Activated CD4-positive, alpha-beta T cell treated with anti-CD3 and anti-CD28 coated beads, Interleukin-2, Interleukin-4, amounts not matched to agents 100 ng/mL and 50 ng/mL, durations not matched to agents 16 hours and 8 hours (primary cell): ENCODE measurements around the gene MYO15B.
"Not testable (repeated sequence)": the region's sequence is repeated elsewhere in the genome, so short reads cannot be mapped to it uniquely, and the experiment has no call there.

Source experiments
- DNase-seq: peaks from one replicate; pipeline ENCODE4 v3.0.0-alpha.2; 2020; ENCODE audit warnings: low spot score

The MYO15B gene

DNA sequence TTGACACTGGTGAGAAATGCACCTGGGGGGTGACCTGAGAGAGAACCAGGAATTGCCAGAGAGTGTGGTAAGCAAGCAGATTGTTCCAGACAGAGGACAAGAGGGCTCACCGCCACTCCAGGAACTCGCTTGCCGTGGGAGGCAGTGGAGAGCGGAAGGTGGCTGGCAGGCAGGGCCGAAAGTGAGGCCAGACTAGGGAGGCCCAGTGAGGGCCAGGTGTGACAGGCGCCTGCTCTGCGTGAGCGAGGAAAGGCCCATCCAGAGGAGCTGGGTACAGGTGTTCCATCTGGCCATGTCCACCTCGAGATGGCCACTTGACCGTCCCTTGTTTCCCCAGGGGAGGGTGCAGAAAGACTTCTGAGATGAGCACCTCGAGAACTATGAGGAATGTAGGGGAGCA lies 11.9 kb upstream of the MYO15B start:
- DNase-seq = no peak

DNA sequence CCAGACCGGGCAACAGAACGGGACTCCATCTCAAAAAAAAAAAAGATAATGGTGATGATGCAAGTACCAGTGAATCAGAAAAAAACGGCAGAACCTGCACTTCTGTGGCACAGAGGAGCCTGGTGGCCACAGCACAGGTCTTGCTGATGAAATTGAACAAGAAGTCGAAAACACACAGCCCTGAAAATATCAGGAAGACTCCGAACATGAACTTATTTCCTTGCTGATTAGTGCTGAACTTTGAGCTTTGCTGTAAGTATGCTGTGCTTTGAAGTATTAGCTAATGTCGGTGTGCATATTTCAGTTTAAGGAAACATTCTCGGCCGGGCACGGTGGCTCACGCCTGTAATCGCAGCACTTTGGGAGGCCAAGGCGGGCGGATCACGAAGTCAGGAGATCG lies 10.9 kb upstream of the MYO15B start:
- DNase-seq = no peak

DNA sequence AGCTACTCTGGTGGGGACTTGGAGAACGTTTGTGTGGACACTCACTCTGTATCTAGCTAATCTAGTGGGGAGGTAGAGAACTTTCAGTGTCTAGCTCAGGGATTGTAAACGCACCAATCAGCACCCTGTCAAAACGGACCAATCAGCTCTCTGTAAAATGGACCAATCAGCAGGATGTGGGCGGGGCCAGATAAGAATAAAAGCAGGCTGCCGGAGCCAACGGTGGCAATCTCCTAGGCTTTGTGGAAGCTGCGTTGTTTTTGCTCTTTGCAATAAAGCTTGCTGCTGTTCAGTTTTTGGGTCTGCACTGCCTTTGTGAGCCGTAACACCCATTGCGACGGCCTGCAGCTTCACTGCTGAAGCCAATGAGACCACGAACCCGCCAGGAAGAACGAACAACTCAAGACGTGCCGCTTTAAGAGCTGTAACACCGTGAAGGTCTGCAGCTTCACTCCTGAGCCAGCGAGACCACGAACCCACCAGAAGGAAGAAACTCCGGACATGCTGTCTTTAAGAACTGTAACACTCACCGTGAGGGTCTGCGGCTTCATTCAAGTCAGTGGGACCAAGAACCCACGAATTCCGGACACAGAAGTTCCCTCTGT lies 6.4 kb upstream of the MYO15B start:
- peak; percentile 17 for DNase-seq

- DNase-seq = not testable (repeated sequence)
Measured at GRCh38 chr17:75583197-75583596, 4.4 kb upstream of the MYO15B start.

DNA sequence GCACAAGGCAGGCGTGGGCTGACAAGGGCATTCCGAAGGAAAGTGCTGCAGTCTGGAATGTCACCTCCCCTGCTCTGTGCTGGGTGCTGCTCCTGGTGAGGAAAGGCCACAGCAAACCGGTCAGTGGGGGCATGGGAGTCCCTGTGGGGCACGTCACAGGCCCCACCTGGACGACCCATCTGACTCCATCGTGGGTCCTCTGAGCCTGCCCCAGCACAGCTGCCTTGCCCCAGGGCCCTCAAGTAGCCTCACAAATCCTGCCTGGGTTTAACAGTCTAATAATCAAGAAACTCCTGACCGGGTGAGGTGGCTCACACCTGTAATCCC lies 2.8 kb upstream of the MYO15B start:
- no peak for DNase-seq

GRCh38 chr17:75588596-75589011 lies 1.0 kb downstream of the MYO15B start:
- DNase-seq = no peak

DNA sequence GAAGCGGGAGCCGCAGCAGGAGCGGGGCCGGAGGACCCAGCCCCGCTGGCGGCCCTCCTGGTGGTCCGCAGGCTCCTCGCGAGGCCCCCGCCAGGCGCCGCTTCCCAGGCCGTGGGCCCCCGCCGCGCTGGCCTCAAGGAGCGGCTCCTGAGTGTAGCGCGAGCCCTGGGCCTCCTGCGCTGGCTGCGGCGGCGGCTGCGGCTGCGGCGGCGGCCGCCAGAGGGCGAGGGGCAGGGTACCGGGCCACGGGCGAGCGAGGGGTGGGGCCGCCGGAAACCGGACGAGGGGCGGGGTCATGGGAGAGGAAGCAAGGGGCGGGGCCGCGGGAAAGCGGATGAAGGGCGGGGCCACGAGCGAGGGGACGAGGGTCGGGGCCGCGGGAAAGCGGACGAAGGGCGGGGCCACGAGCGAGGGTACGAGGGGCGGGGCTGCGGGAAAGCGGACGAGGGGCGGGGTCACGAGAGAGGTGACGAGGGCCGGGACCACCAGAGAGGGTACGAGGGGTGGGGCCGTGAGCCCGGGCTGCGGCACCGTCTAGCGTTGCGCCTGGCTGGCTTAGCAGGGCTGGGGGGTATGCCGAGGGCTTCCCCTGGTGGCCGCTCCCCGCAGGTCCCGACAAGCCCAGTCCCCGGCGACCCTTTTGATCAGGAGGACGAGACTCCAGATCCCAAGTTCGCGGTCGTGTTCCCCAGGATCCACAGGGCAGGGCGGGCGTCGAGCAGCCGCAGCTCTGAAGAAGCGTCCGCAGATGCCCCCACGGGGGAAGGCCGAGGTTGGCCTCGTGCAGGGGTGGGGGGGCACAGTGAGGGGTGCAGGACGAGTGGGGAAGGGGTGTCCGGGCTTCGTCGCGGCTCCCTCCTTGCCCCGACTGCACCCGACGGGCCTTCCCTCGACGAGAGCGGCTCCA lies 1.7 kb downstream of the MYO15B start:
- DNase-seq = peak; percentile 93

DNA sequence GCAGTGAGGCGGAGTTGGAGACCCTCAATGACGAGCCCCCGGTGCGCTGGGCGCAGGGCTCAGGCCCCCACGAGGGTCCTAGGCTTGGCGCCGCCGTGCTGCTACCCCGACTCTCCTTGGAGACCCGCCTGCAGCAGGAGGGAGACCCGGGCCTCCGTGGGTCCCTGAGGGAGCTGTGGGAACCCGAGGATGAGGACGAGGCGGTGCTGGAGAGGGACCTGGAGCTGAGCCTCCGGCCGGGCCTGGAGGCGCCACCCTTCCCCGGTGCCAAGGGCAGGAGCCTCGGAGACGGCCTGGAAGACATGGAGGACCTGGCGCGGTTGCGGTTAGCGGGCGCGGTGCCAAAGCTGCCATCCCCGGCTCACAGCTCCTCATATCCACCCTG lies 2.3 kb downstream of the MYO15B start:
- no peak for DNase-seq

- no peak for DNase-seq
Measured at GRCh38 chr17:75590314-75590761, 2.7 kb downstream of the MYO15B start.

DNA sequence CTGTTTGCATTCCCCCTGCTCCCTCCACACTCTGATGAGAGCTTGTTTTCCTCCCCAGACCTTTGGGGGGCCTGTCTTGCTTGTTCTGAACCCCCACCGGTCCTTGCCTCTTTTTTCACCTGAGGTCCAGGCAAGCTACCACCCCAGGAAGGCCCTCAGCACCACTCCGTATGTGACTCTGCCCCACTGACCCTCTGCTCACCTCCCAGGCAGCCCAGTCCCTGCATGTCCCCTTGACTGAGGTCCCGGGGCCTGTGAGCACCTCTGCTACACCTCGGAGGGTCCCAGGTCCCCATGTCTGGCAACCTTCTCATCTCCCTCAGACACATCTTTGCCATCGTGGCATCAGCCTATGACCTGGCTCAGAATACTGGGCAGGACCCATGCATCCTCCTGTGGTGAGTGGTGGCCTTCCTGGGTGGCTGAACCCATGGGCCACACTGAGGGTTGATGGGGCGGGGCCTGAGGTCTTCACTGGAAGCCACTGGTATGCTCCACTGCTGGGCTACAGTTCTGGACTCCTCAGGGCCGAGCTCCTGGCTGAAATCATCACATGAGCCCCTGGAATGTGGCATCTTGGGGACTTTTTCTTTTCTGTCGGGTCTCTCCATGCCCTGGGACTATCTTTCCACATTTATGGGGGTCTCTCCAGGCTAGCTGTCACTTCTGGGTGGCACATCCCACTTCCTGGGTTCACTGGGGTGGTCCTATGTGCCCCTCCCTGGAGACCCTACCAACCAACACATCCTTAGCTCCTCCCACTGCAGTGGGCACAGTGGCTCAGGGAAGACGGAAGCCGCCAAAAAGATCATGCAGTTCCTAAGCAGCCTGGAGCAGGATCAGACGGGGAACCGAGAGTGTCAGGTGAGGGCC lies 3.5 kb downstream of the MYO15B start:
- no peak for DNase-seq

DNA sequence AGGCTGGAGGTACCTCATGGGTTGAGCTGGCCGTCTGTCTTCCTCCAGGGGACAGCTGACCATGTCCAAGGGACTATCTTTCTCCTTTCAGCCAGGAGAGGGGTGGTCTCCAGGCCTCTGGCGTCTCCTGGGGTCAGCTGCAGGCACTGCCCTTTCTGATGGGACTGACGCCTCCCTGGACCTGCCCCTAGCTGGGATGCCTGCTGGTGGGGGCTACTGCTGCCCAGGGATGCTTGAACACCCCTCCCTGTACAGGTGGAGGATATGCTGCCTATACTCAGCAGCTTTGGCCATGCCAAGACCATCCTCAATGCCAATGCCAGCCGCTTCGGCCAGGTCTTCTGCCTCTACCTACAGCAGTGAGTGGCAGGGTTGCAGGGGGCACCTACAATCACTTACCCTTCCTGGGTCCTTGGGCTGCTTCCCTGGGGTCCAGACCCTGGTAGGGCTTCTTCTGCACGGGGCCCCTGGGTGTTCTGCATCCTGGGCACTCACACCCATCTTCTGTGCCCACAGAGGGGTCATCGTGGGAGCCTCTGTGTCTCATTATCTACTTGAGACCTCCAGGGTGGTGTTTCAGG lies 4.2 kb downstream of the MYO15B start:
- no peak for DNase-seq

- DNase-seq = no peak
Measured at GRCh38 chr17:75592348-75593020, 4.9 kb downstream of the MYO15B start.

- DNase-seq = not testable (repeated sequence)
Measured at GRCh38 chr17:75593430-75593829, 5.8 kb downstream of the MYO15B start.

- DNase-seq = no peak
Measured at GRCh38 chr17:75594499-75595283, 7.1 kb downstream of the MYO15B start.

DNA sequence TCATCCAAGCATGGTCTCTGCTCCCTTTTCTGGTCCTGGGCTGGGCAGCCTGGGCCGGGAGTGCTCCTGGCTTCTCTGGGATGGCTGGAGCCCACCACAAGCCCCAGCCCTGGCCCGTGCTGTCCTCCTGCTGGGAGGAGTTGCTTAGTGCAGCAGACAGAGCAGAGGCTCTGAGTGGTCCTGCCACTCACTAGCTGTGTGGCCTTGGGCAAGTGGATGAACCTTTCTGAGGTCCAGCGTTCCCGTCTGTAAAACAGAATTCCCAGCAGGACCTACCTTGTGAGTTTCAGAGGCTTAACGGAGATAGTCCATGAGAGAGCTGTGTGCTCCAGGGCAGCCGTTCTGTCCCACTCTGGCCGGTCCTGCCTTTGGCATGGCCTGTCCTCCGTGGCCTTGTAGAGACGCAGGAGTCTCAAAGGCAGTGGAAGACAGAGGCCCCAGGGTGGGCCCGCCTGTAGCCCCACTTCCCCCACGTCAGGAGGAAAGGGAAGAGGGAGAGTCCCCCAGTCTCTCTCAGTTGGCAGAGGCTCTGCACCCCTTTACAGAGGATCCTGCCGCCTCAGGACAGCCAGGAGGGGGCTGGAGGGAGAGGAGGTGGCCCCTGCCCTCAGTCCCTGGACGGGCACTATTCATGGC lies 7.8 kb downstream of the MYO15B start:
- DNase-seq = no peak

DNA sequence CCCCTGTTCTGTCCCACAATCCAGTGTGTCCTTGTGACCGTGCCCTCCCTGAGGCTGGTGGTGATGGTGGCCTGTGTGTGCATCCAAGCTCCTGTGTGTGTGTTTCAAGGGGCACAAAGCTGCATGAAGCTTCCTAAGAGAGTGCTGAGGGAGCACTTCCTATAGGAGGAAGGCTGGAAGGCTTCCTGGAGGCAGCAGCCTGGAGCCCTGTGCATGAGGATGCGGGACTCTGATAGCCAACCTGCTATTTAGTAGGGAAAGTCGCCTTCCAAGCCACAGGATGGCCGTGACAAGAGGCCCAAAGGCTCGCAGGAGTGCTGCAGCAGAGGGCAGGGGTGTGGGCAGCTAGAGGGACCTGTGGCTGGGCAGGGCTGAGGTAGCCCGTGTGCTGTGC lies 8.3 kb downstream of the MYO15B start:
- no peak for DNase-seq

GRCh38 chr17:75596320-75597087 lies 8.9 kb downstream of the MYO15B start:
- no peak for DNase-seq

GRCh38 chr17:75601057-75601987 lies 13.7 kb downstream of the MYO15B start:
- peak; percentile 55 for DNase-seq

DNA sequence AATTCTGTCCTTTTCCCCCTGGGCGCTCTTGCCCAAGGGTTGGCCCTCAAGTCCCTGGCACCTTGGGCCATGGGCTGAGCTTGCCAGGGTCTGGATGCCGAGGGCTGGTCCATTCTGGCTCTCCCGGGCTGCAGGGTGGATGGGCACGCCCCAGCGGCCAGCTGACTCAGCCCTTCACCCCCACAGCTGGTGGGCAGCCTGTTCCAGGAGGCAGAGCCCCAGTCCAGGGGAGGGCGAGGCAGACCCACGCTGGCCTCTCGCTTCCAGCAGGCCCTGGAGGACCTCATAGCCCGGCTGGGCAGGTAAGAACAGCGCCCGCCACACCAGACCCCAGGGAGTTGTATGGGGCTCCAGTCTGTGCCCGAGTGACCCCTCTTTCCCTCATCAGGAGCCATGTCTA lies 15.0 kb downstream of the MYO15B start:
- DNase-seq = no peak
